Parathyroid adenoma (tissue), 2 donors: ENCODE results near the gene UNC5C.

ENCODE experiments used
- H2AFZ ChIP-seq: fragments of 300-600 bp; sonication (generic); one replicate; pipeline ENCODE4 v1.7.0; 2017; ENCODE audit warnings: antibody characterized with exemption, mild to moderate bottlenecking
- H3K27ac ChIP-seq: fragments of 300-600 bp; sonication (generic); one replicate; pipeline ENCODE4 v1.7.0; 2017
- H3K27me3 ChIP-seq: fragments of 300-600 bp; sonication (generic); one replicate; pipeline ENCODE4 v1.7.0; 2017; ENCODE audit warnings: low read length; ENCODE audit not compliant: control insufficient read depth, insufficient read depth
- H3K36me3 ChIP-seq: fragments of 300-600 bp; sonication (generic); one replicate; pipeline ENCODE4 v1.7.0; 2017; ENCODE audit warnings: low read length; ENCODE audit not compliant: control insufficient read depth, insufficient read depth
- H3K4me1 ChIP-seq: fragments of 300-600 bp; sonication (generic); one replicate; pipeline ENCODE4 v1.7.0; 2017; ENCODE audit warnings: control low read depth
- H3K4me2 ChIP-seq: fragments of 300-600 bp; sonication (generic); one replicate; pipeline ENCODE4 v1.7.0; 2017; ENCODE audit warnings: low read length
- H3K4me3 ChIP-seq: fragments of 300-600 bp; sonication (generic); one replicate; pipeline ENCODE4 v1.7.0; 2017; ENCODE audit warnings: low read depth, low read length
- H3K79me2 ChIP-seq: fragments of 300-600 bp; sonication (generic); one replicate; pipeline ENCODE4 v1.7.0; 2017; ENCODE audit warnings: control low read depth
- H3K9ac ChIP-seq: fragments of 300-600 bp; sonication (generic); one replicate; pipeline ENCODE4 v1.7.0; 2017; ENCODE audit warnings: mild to moderate bottlenecking
- H3K9me3 ChIP-seq: fragments of 300-600 bp; sonication (generic); one replicate; pipeline ENCODE4 v1.7.0; 2017; ENCODE audit warnings: low read length; ENCODE audit not compliant: control insufficient read depth
- CTCF ChIP-seq: fragments of 300-600 bp; sonication (generic); IDR thresholded peaks from one replicate; pipeline ENCODE4 v1.7.0; 2017; ENCODE audit warnings: antibody characterized with exemption, mild to moderate bottlenecking
- donor health status: primary hyperparathyroidism.

The UNC5C gene

DNA sequence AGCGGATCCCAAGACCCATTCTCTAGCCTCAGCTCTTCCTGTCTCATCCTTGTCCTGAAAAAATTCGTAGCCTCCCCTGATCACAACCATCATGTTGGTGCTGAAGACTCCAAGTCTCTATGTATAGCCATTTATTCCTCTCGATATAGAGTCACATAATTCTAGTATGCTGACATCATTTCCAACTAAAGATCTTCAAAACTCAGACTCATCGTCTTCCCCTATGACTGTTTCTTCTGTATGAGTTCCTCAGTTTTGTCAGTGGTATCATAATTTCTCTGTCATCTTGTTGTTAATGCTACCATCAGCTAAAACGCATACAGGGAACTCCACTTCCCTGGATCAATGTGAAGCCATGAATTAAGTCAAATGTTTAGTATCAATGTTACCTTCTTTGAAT, 41.2 kb downstream of the UNC5C start:
- H3K27ac ChIP-seq: no peak overlapping the region
- no peak for TF ChIP-seq CTCF
- H3K9me3 ChIP-seq: no peaks in the 10 kb centered on the region
- H3K4me1 ChIP-seq: no peaks in the 10 kb centered on the region
- no peak overlapping the region for H3K4me2 ChIP-seq
- H3K9ac ChIP-seq: no peak overlapping the region
- H3K79me2 ChIP-seq: no peaks in the 10 kb centered on the region
- H2AFZ ChIP-seq: no peak overlapping the region
- H3K27me3 ChIP-seq: no peaks in the 10 kb centered on the region
- H3K4me3 ChIP-seq: no peak overlapping the region
- H3K36me3 ChIP-seq: no peaks in the 10 kb centered on the region

DNA sequence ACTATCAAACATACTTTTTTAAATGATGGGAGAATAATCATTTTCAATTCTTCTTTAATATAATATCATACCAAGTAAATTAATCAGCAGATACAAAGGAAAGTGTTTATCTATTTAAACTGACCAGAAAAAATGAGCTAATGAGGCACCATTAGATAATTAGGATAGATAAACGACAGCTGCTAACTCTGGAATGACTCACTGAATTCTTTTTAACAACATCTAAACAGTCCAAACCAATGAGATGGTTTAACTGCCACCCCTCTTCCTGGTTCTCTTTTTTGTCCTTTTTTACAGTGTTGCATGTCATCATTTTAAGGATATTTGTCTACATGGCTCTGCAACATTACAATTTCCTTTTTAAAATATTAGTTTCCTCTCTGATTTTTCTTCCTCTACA, 41.6 kb downstream of the UNC5C start:
- Histone ChIP-seq H3K79me2 (no peaks in the 10 kb centered on the region), H2AFZ (no peak overlapping the region), H3K36me3 (no peaks in the 10 kb centered on the region), H3K9ac (no peak overlapping the region), H3K27me3 (no peaks in the 10 kb centered on the region), H3K4me2 (no peak overlapping the region), H3K4me1 (no peaks in the 10 kb centered on the region), H3K27ac (no peak overlapping the region), H3K4me3 (no peak overlapping the region), H3K9me3 (no peaks in the 10 kb centered on the region)
- no peak for TF ChIP-seq CTCF

DNA sequence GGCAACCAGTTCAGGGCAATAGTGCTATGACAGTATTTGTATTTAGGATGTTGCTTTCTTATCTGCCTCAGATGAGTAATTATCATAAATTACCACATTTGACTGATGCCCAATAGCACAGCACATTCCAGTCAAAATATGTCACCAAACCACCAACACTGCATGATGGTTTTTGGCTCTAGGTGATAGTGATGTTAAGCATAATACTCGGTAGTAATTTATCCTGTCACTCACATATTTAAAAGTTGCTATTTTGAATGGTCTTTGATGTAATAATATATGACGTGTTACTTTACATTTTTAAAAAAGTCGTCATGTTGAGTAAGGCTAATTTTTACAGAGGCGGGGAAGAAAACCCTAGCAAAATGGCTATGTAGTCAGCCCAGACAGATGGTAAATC, 42.5 kb downstream of the UNC5C start:
- Histone ChIP-seq H3K27me3 (no peaks in the 10 kb centered on the region), H3K36me3 (no peaks in the 10 kb centered on the region), H3K9ac (no peak overlapping the region), H3K4me3 (no peak overlapping the region), H2AFZ (no peak overlapping the region), H3K9me3 (no peaks in the 10 kb centered on the region), H3K4me2 (no peak overlapping the region), H3K79me2 (no peaks in the 10 kb centered on the region), H3K27ac (no peak overlapping the region), H3K4me1 (no peaks in the 10 kb centered on the region)
- TF ChIP-seq CTCF: no peak

DNA sequence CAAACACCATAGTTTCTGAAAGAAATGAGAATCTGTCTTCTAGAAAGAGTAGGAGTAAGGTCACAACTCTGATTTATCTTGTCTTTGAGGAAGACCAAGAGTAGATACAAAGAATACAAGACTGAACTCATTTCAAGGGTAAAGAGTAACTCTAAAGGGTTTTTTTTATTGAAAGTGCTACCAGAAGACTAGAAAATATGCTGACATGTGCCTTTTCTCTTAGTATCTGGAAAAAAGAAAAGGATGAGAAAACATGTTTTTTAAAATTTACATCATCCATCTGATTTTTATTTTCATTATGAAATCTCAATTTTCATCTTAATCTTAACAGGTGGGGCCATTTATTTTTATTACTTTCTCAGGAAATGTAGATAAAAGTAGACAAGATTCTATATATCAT, 43.0 kb downstream of the UNC5C start:
- no peak for TF ChIP-seq CTCF
- Histone ChIP-seq H3K4me2 (no peak overlapping the region), H3K79me2 (no peaks in the 10 kb centered on the region), H3K36me3 (no peaks in the 10 kb centered on the region), H2AFZ (no peak overlapping the region), H3K4me3 (no peak overlapping the region), H3K9me3 (no peaks in the 10 kb centered on the region), H3K9ac (no peak overlapping the region), H3K4me1 (no peaks in the 10 kb centered on the region), H3K27ac (no peak overlapping the region), H3K27me3 (no peaks in the 10 kb centered on the region)

DNA sequence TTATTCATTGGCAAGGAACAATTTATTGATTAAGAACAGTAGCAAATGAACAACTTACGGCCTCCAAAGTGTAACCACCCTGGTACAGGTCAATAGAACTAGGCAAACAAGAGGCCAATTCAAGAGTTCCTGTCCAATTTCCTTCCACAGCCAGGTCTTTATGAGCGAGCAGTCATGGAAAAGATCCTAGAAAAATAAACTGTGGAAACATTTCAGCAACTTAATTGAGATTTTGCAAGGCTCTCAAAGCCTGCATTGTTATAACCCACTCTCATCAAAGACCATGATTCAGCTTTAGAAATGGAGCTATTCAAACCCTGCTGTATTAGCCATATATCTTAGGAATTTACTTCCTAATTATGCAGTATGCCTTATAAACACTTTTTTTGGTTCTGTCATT, 43.6 kb downstream of the UNC5C start:
- H2AFZ ChIP-seq: no peak overlapping the region
- no peak for TF ChIP-seq CTCF
- H3K4me1 ChIP-seq: no peaks in the 10 kb centered on the region
- H3K36me3 ChIP-seq: no peaks in the 10 kb centered on the region
- H3K27ac ChIP-seq: no peak overlapping the region
- no peaks in the 10 kb centered on the region for H3K27me3 ChIP-seq
- H3K4me3 ChIP-seq: no peak overlapping the region
- H3K4me2 ChIP-seq: no peak overlapping the region
- no peaks in the 10 kb centered on the region for H3K9me3 ChIP-seq
- H3K9ac ChIP-seq: no peak overlapping the region
- no peaks in the 10 kb centered on the region for H3K79me2 ChIP-seq
